ENCODE measurements around the gene ZSWIM6.

ZSWIM6 gene

GRCh38 chr5:61447780-61448495, 115.9 kb downstream of the ZSWIM6 start:
- DNase-seq (ENCODE audit: low read depth) = no peak

- peak; percentile 73 for DNase-seq (ENCODE audit: low read depth)
Measured at GRCh38 chr5:61449804-61450492, 117.9 kb downstream of the ZSWIM6 start.

GRCh38 chr5:61450493-61451279, 118.6 kb downstream of the ZSWIM6 start:
- peak; percentile 18 for DNase-seq (ENCODE audit: low read depth)

GRCh38 chr5:61455179-61456006, 123.3 kb downstream of the ZSWIM6 start:
- DNase-seq (ENCODE audit: low read depth) = no peak

GRCh38 chr5:61460471-61460870, 128.4 kb downstream of the ZSWIM6 start:
- no peak for DNase-seq (ENCODE audit: low read depth)

GRCh38 chr5:61461417-61461816, 129.4 kb downstream of the ZSWIM6 start:
- no peak for DNase-seq (ENCODE audit: low read depth)

- no peak for DNase-seq (ENCODE audit: low read depth)
Measured at GRCh38 chr5:61461926-61462325, 129.9 kb downstream of the ZSWIM6 start.

- DNase-seq (ENCODE audit: low read depth) = no peak
Measured at GRCh38 chr5:61463596-61463995, 131.5 kb downstream of the ZSWIM6 start.

- no peak for DNase-seq (ENCODE audit: low read depth)
Measured at GRCh38 chr5:61464512-61464911, 132.5 kb downstream of the ZSWIM6 start.

- no peak for DNase-seq (ENCODE audit: low read depth)
Measured at GRCh38 chr5:61465066-61465465, 133.0 kb downstream of the ZSWIM6 start.

GRCh38 chr5:61465496-61465895, 133.4 kb downstream of the ZSWIM6 start:
- no peak for DNase-seq (ENCODE audit: low read depth)

GRCh38 chr5:61466017-61466416, 134.0 kb downstream of the ZSWIM6 start:
- DNase-seq (ENCODE audit: low read depth) = no peak

GRCh38 chr5:61467766-61468482, 135.9 kb downstream of the ZSWIM6 start:
- DNase-seq (ENCODE audit: low read depth) = peak; percentile 20

GRCh38 chr5:61468483-61468865, 136.4 kb downstream of the ZSWIM6 start:
- DNase-seq (ENCODE audit: low read depth) = no peak

GRCh38 chr5:61471352-61471751, 139.3 kb downstream of the ZSWIM6 start:
- DNase-seq (ENCODE audit: low read depth) = no peak

- no peak for DNase-seq (ENCODE audit: low read depth)
Measured at GRCh38 chr5:61472172-61472958, 140.3 kb downstream of the ZSWIM6 start.

GRCh38 chr5:61474746-61475145, 142.7 kb downstream of the ZSWIM6 start:
- no peak for DNase-seq (ENCODE audit: low read depth)

- no peak for DNase-seq (ENCODE audit: low read depth)
Measured at GRCh38 chr5:61477788-61478187, 145.7 kb downstream of the ZSWIM6 start.

GRCh38 chr5:61479850-61480614, 148.0 kb downstream of the ZSWIM6 start:
- DNase-seq (ENCODE audit: low read depth) = no peak

GRCh38 chr5:61482980-61483379, 150.9 kb downstream of the ZSWIM6 start:
- DNase-seq (ENCODE audit: low read depth) = no peak

Data from non-pigmented ciliary epithelial cell (primary cell).